Fibroblast of lung (primary cell): Measurements from ENCODE around the gene IGFBP2.

Source experiments
- EZH2 ChIP-seq: IDR thresholded peaks from 2 replicates; pipeline ENCODE4 v1.5.1; 2012; ENCODE audit warnings: low read length, control low read depth, mild to moderate bottlenecking; ENCODE audit errors: missing control alignments
- TF ChIP-seq, protein P1 (sequence below), 2 donors: IDR thresholded peaks in 1 of 2; conservative IDR thresholded peaks in 1 of 2; 1 replicate in 1 of 2; 2 replicates in 1 of 2; pipeline ENCODE4 v1.5.1; 2011 to 2012; ENCODE audit warnings: low read length in 2 of 2, control low read depth in 1 of 2, inconsistent platforms in 1 of 2, low read depth in 1 of 2, mild to moderate bottlenecking in 1 of 2

DNA sequence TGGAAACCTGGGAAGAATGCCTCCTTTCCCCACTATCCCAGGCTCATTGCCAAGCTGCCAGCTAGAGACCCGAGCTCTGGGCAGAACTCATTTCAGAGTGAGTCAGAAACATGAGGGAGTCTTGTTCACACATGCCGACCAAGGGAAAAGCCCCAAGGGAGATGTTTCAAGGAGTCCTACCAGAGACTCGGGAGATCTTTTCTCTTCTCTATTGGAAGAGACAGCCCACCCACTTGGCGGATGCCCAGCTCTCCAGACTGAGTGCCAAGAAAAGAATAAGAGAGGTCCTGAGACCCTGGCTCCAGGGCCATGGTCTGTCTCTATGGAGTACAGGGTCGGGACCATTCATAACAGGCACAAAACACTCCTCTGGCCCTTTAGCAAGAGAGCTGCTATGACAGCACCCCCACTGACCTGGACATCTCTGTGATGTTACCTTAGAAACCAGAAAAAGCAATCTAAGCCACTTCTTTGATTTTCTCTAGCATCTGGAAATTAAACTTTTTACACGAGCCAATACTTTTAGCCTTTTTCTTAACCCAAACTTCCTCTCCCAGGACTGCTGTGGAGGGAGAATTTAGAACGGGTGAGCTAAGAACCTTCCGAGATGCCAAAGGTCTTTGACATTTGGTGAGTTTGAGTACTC, 80.6 kb downstream of the IGFBP2 start:
- TF ChIP-seq, protein P1, sequence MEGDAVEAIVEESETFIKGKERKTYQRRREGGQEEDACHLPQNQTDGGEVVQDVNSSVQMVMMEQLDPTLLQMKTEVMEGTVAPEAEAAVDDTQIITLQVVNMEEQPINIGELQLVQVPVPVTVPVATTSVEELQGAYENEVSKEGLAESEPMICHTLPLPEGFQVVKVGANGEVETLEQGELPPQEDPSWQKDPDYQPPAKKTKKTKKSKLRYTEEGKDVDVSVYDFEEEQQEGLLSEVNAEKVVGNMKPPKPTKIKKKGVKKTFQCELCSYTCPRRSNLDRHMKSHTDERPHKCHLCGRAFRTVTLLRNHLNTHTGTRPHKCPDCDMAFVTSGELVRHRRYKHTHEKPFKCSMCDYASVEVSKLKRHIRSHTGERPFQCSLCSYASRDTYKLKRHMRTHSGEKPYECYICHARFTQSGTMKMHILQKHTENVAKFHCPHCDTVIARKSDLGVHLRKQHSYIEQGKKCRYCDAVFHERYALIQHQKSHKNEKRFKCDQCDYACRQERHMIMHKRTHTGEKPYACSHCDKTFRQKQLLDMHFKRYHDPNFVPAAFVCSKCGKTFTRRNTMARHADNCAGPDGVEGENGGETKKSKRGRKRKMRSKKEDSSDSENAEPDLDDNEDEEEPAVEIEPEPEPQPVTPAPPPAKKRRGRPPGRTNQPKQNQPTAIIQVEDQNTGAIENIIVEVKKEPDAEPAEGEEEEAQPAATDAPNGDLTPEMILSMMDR (conservative IDR thresholded peaks at IDR 0.05 in 1 of 2, IDR thresholded peaks at IDR 0.05 in 1 of 2; ENCODE audit: low read depth in 1 of 2, low read length in 2 of 2) = no peak
- no peak for TF ChIP-seq EZH2
